ENCODE data around the gene PODXL2.

Gene PODXL2

DNA sequence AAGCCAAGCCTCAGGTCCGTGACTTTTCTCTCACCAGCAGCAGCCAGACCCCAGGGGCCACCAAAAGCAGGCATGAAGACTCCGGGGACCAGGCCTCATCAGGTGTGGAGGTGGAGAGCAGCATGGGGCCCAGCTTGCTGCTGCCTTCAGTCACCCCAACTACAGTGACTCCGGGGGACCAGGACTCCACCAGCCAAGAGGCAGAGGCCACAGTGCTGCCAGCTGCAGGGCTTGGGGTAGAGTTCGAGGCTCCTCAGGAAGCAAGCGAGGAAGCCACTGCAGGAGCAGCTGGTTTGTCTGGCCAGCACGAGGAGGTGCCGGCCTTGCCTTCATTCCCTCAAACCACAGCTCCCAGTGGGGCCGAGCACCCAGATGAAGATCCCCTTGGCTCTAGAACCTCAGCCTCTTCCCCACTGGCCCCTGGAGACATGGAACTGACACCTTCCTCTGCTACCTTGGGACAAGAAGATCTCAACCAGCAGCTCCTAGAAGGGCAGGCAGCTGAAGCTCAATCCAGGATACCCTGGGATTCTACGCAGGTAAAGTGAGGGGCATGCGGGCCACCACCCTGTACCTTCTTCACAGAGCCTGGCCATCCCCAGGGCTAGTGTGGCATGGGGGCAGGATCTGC lies 31.8 kb downstream of the PODXL2 start:
- DNase-seq: no peak

- no peak for DNase-seq
Measured at GRCh38 chr3:127661600-127661999, 32.6 kb downstream of the PODXL2 start.

DNA sequence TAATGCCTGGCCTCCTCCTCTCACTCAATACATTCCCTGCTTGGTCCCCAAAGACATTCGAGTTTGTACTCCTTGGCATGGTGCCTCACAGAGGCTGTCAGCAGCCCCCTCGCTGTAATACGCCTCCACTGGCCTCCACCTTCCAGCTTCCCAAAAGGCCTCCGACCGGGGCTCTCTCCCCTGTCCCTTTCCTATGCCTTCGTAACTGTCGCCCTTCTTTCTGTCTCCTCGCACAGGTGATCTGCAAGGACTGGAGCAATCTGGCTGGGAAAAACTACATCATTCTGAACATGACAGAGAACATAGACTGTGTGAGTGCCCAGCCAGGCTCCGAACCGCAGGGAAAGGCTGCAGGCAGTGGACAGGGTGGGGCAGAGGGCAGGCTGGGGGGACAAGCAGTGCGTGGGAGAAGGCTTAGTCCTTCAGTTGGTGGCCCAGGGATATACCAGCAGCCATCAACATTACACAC lies 33.0 kb downstream of the PODXL2 start:
- DNase-seq: no peak

GRCh38 chr3:127663151-127663550 lies 34.2 kb downstream of the PODXL2 start:
- DNase-seq: no peak

- DNase-seq: no peak
Measured at GRCh38 chr3:127665165-127665564, 36.2 kb downstream of the PODXL2 start.

DNA sequence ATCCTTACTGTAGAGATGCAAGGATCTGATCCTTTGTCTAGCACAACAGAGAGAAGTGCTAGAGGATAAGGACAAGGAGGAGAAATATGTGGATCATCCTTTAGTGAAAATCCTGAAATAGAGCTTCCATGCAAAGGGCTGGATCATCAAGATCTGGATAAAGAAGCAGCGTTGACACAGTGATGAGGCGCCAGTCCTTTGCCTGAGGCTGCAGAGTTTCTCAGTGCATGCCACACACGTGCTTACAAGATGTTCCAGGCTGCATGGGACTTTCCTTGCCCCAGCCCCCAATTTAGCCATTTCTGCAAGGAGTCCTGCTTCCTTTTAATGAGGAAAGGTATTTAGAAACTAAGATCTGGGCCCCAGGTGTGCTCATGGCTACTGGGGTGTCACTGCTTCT lies 36.6 kb downstream of the PODXL2 start:
- DNase-seq: no peak

GRCh38 chr3:127666676-127667075 lies 37.7 kb downstream of the PODXL2 start:
- DNase-seq: no peak

- no peak for DNase-seq
Measured at GRCh38 chr3:127667119-127667681, 38.2 kb downstream of the PODXL2 start.

- no peak for DNase-seq
Measured at GRCh38 chr3:127668906-127669305, 39.9 kb downstream of the PODXL2 start.

GRCh38 chr3:127669541-127670228 lies 40.7 kb downstream of the PODXL2 start:
- no peak for DNase-seq

GRCh38 chr3:127670229-127670559 lies 41.2 kb downstream of the PODXL2 start:
- DNase-seq: no peak

GRCh38 chr3:127670761-127671522 lies 42.0 kb downstream of the PODXL2 start:
- DNase-seq: no peak

DNA sequence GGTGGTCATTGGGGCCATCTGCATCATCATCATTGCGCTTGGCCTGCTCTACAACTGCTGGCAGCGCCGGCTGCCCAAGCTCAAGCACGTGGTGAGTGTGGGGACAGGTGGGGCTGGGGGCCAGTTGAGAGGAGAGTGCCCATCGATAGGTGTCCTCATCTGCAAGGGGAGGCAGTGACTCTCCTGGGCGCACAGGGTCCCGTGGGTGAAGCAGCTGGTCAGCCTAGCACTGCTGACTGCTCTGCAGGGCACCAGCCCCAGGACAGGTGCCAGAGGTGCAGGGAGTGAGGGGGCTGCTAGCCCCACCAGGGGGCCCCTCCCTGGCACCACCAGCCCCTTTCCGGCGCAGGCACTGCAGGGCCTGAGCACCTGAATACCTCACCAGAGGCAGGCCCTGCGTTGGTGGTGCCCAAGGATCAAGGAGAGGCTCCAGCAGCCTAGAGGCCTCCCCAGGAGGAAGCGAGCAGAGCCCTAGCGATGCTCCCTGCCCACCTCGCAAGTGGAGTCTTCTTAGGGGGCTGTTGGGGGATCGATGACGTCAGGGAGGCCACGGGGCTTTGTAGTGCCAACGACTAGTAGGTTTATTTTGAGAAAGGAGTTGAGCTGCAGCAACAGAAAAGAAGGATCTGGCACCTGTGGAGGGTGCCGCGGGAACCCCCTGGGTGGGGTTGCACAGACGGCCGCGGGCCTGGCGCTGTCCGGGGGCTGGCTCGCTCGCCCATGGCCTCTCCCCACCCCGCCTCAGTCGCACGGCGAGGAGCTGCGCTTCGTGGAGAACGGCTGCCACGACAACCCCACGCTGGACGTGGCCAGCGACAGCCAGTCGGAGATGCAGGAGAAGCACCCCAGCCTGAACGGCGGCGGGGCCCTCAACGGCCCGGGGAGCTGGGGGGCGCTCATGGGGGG lies 42.8 kb downstream of the PODXL2 start:
- DNase-seq: no peak

GRCh38 chr3:127672429-127673190 lies 43.6 kb downstream of the PODXL2 start, which contains the start of gene ABTB1:
TSS of gene ABTB1 (plus strand) at chr3:127672952. CDS start at chr3:127673026, 74 bp downstream.
- DNase-seq: peak; percentile 50

DNA sequence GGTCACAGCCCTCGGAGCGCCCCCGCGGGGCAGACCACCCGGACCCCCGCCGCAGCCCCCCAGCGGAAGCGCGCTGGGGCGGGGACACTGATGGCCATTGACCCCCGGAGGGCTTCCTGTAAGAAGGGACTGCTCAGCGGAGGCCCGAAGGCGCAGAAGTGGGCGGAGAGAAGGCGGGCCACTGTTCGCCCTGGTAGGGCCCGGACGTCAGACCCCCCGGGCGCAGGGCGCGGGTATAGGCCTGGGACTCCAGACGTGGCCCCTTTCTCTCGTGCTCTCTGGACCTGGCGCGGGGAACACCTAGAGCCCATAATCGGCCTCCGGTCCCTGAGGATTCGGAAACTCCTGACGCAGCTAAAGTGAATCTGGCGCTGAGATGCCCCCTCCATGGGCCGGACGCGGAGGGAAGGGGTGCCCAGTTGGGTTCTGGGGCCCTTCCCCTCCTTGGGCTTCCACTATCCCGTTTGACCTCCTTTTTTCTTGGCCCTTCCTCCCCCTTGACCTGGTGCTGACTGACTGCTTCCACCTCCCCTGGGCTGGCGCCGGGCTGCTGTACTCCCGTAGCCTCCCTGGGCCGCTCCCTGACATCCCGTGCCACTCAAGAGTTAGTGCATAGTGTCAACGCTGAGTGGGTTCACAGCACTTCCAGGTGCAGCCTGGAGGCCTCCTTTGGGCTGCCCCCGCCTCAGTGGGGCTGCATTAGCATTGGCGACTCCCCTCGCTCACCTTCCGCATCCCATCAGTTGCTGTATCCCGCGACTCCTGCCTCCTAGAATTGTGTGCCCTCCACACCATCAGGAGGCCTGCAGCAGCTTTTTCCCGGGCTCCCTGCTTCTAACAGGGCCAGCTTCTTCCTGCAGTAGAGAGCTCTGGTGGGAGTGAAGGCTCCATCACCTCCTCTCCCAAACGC lies 44.5 kb downstream of the PODXL2 start:
- DNase-seq: no peak

DNA sequence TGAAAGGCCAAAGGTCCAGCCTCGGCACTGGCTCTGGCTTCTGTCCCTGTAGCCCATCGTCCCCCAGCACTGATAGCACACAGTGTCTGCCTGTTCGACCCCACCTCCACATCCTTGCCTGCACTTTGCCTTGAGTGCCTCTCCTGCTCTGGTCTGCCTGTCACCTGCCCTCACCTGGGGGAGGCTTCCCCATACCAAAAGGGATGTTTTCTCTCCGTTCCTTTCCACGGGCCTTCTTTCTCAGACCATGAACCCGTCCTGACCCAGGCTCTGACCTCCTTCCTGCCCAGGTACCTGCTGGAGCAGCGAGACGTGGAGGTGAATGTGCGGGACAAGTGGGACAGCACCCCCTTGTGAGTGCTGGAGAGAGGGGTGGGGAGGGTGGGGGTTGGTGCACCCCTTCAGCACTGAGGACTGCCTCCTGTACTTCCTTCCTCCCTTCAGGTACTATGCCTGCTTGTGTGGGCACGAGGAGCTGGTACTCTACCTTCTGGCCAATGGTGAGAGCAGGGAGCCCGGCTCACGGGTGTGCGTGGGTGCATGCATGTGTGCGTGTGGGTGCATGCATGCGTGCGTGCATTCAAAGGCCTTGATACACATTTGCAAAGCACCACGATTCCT lies 45.2 kb downstream of the PODXL2 start:
- DNase-seq: no peak

GRCh38 chr3:127674790-127675189 lies 45.8 kb downstream of the PODXL2 start:
- no peak for DNase-seq

DNA sequence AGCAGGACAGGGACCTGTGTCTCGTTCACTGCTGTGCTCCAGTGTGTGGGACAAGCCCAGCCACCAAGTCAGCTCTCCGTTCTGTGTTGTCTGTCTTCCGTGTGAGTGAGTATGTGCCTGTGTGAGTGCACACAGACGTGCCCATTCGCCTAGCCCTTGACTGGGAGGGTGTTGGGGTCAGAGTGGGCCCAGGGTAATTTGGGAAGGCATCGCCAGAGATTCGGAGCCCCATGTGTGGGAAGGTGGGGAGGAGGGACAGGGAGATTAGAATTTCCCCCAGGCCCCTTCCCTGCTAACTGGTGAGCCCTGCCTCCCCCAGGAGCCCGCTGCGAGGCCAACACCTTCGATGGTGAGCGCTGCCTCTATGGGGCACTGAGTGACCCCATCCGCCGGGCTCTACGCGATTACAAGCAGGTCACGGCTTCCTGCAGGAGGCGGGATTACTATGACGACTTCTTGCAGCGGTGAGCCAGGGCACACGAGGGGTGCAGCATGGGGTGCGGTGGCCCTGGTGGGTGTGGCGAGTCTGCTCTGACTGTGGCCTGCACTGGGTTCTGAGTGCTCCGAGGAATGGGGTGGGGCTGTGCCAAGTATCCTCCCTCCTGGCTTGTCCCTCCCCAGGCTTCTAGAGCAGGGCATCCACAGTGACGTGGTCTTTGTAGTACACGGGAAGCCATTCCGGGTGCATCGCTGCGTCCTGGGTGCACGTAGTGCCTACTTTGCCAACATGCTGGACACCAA lies 46.8 kb downstream of the PODXL2 start:
- no peak for DNase-seq

DNA sequence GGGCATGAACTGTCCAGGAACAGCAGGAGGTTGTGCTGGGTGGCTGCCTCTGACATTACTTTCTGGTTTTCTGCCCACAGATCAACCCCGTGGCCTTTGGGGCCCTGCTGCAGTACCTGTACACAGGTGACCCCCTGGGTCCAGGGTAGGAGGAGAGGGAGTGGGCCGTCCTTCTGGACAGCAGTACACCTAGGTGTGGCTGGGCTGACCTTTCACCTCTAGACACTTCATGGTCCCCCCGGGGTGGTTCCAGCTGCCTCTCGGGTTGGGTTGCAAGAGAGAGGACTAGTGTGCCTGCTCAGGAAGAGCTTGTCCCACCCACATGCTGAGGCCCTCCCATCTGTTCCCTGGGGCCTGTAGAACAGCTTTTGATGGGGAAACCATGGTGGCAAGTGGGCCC lies 47.5 kb downstream of the PODXL2 start:
- DNase-seq: no peak

All from NCI-H510A (cell line).